ENCODE measurements around the gene ERF. TPM values are rescaled to one million over a fixed set of nuclear protein-coding genes. Genes with fewer than 3 reads are reported as not detected.

The ERF gene
- total and polyA plus RNA-seq, 2 donors (not counting 1 experiment from before 2014, with no cell fraction given) = 48.6 to 51.5 TPM

DNA sequence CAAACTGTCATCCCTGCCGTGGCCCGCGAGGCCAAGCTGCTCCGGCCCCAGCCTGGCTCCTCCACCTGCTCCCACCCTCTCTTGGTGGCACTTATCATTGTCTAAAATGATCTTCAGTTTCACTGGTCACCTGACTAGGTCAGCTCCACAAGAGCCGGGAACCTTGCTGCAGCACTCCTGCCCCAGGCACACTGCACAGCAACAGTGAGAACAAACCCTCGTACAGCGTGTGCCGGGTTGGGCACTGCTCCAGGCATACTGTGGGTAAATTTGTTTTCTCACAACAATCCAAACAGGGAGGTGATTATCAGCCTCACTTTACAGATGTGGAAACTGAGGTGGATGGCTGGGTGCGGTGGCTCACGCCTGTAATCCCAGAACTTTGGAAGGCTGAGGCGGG, 46.3 kb downstream of the ERF start:
- Histone ChIP-seq H3K4me1 (ENCODE audit: control insufficient read depth in 2 of 2, insufficient read depth in 2 of 2, low read length in 2 of 2) (peaks cover 11 to 13% of the 10 kb centered on the region in 2 donors), H3K36me3 (replicated peaks in 1 of 2; ENCODE audit: control extremely low read depth in 1 of 2, control insufficient read depth in 1 of 2, extremely low read depth in 1 of 2, insufficient read depth in 2 of 2, low read length in 1 of 2) (peaks cover 0 to 87% of the 10 kb centered on the region in 2 experiments), H3K4me3 (ENCODE audit: control extremely low read depth in 1 of 5, extremely low read depth in 1 of 5, insufficient read depth in 1 of 5, low read depth in 2 of 5, low read length in 4 of 5) (no peak overlapping the region), H2AFZ (ENCODE audit: insufficient read depth, low read depth, low read length, poor library complexity, severe bottlenecking) (no peak overlapping the region), H3K27me3 (replicated peaks in 1 of 4; ENCODE audit: control extremely low read depth in 1 of 4, control insufficient read depth in 3 of 4, insufficient read depth in 4 of 4, low read length in 3 of 4) (no peaks in the 10 kb centered on the region), H3K79me2 (ENCODE audit: control insufficient read depth, insufficient read depth, low read length) (peaks cover 95% of the 10 kb centered on the region), H3K27ac (ENCODE audit: low read length in 2 of 2) (no peak overlapping the region), H4K20me1 (ENCODE audit: control insufficient read depth, insufficient read depth, low read length, poor library complexity, severe bottlenecking) (peaks cover 90% of the 10 kb centered on the region), H3K4me2 (replicated peaks; ENCODE audit: low read depth, low read length, poor library complexity, severe bottlenecking) (no peak overlapping the region), H3K9me3 (ENCODE audit: control extremely low read depth in 1 of 3, control insufficient read depth in 2 of 3, insufficient read depth in 1 of 3, low read length in 2 of 3) (peaks cover 0 to 3% (median 0%) of the 10 kb centered on the region in 3 donors), H3K9ac (ENCODE audit: low read length) (no peak overlapping the region)
- ChIA-PET CTCF (interaction anchor here (0.8 kb wide), 1 partner anchor 76 kb away, joined by 4 read pairs; the partner anchor contains the start of gene POU2F2), POLR2A (no interaction called here)
- TF ChIP-seq CTCF (IDR thresholded peaks at IDR 0.05) = no peak
- WGBS (ENCODE audit: insufficient coverage) = 98% methylated on average over 9 of the region's 11 CpGs
- intact Hi-C loops (cut with micrococcal nuclease) = no loop called here
- DNase-seq (no peak), ATAC-seq (ENCODE audit: low read depth) (no peak)
- Mint-ChIP-seq H3K4me1 (peaks cover 42% of the 10 kb centered on the region), H3K27ac (peak overlapping the region; percentile 50), H3K27me3 (no peaks in the 10 kb centered on the region), H3K9me3 (ENCODE audit: insufficient read depth) (no peaks in the 10 kb centered on the region), H3K4me3 (no peak overlapping the region)

DNA sequence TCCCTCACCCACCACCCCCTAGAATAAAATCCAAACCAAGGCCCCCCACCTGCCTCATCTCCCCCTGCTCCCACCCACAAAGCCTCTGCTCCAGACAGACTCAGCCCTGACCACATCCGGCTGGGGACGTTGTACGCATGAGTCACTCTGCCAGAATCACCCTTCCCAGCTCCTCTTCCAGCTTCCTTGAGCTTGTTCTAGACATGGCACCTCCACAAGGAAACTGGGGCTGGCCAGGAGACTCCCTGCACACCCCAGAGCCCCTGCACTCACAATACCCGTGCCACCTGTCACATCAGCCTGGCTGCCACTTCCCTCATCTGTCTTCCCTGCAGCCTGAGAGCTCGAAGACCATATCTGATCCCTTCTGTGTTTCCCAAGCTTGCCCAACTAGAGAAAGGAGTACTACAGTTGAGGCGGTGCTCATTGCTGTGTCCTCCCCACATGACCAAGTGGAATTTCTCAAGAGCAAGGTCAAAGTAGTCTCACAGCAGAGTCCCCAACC, 47.1 kb downstream of the ERF start:
- peaks cover 0 to 4% (median 0%) of the 10 kb centered on the region in 3 donors for H3K9me3 ChIP-seq (ENCODE audit: control extremely low read depth in 1 of 3, control insufficient read depth in 2 of 3, insufficient read depth in 1 of 3, low read length in 2 of 3)
- no peak overlapping the region for H3K27ac ChIP-seq (ENCODE audit: low read length in 2 of 2)
- H3K27me3 ChIP-seq (replicated peaks in 1 of 4; ENCODE audit: control extremely low read depth in 1 of 4, control insufficient read depth in 3 of 4, insufficient read depth in 4 of 4, low read length in 3 of 4) = no peaks in the 10 kb centered on the region
- Mint-ChIP-seq H3K4me1 (peaks cover 42% of the 10 kb centered on the region), H3K27ac (peak overlapping the region; percentile 46), H3K27me3 (no peaks in the 10 kb centered on the region), H3K4me3 (no peak overlapping the region), H3K9me3 (ENCODE audit: insufficient read depth) (no peaks in the 10 kb centered on the region)
- ATAC-seq (ENCODE audit: low read depth) (no peak), DNase-seq (no peak)
- peaks cover 95% of the 10 kb centered on the region for H3K79me2 ChIP-seq (ENCODE audit: control insufficient read depth, insufficient read depth, low read length)
- H3K36me3 ChIP-seq (replicated peaks in 1 of 2; ENCODE audit: control extremely low read depth in 1 of 2, control insufficient read depth in 1 of 2, extremely low read depth in 1 of 2, insufficient read depth in 2 of 2, low read length in 1 of 2) = peaks cover 0 to 87% of the 10 kb centered on the region in 2 experiments
- intact Hi-C loops (cut with micrococcal nuclease) = no loop called here
- H3K4me2 ChIP-seq (replicated peaks; ENCODE audit: low read depth, low read length, poor library complexity, severe bottlenecking) = no peak overlapping the region
- H3K4me1 ChIP-seq (ENCODE audit: control insufficient read depth in 2 of 2, insufficient read depth in 2 of 2, low read length in 2 of 2) = peaks cover 15% of the 10 kb centered on the region in 2 donors
- H3K4me3 ChIP-seq (ENCODE audit: control extremely low read depth in 1 of 5, extremely low read depth in 1 of 5, insufficient read depth in 1 of 5, low read depth in 2 of 5, low read length in 4 of 5) = no peak overlapping the region
- no peak overlapping the region for H3K9ac ChIP-seq (ENCODE audit: low read length)
- WGBS (ENCODE audit: insufficient coverage) = 76% methylated on average over 6 of the region's 6 CpGs
- TF ChIP-seq EZH2 (IDR thresholded peaks at IDR 0.05; ENCODE audit: borderline replicate concordance, insufficient read depth, low read depth, low read length, poor library complexity, severe bottlenecking) (no peak), CTCF (IDR thresholded peaks at IDR 0.05) (no peak)
- ChIA-PET CTCF (interaction anchor here (0.7 kb wide), 1 partner anchor 8 kb away, joined by 3 read pairs; no protein-coding TSS in a partner anchor), POLR2A (no interaction called here)
- no peak overlapping the region for H2AFZ ChIP-seq (ENCODE audit: insufficient read depth, low read depth, low read length, poor library complexity, severe bottlenecking)
- peaks cover 90% of the 10 kb centered on the region for H4K20me1 ChIP-seq (ENCODE audit: control insufficient read depth, insufficient read depth, low read length, poor library complexity, severe bottlenecking)

All from B cell (primary cell).